Fibroblast of pulmonary artery (primary cell): ENCODE measurements around the gene TOP1.
A peak's percentile ranks its signal among the peaks of the same experiment; 100 is the strongest.

ENCODE experiments used
- DNase-seq: peaks from one replicate; pipeline ENCODE4 v3.0.0-alpha.2; 2010; ENCODE audit warnings: low read depth
- H3K4me3 ChIP-seq: replicated peaks from 2 replicates; pipeline ENCODE4 v1.5.1; 2011; ENCODE audit warnings: low read depth, mild to moderate bottlenecking, control low read depth, low read length, moderate library complexity
- CTCF ChIP-seq: IDR thresholded peaks from 2 replicates; pipeline ENCODE4 v1.5.1; 2011; ENCODE audit warnings: mild to moderate bottlenecking, control low read depth, low read length, inconsistent platforms; ENCODE audit errors: missing control alignments

Gene TOP1

GRCh38 chr20:40984496-40984895 is 44.1 kb upstream of the TOP1 start:
- no peak for TF ChIP-seq CTCF
- H3K4me3 ChIP-seq, result no peak overlapping the region
- DNase-seq, result no peak

- TF ChIP-seq CTCF, result no peak
- no peak for DNase-seq
- H3K4me3 ChIP-seq, result no peak overlapping the region
These were observed 41.8 kb upstream of the TOP1 start for GRCh38 chr20:40986774-40987173.

- peak; percentile 95 for TF ChIP-seq CTCF
- no peak overlapping the region for H3K4me3 ChIP-seq
- peak; percentile 92 for DNase-seq
These were observed 38.0 kb upstream of the TOP1 start for GRCh38 chr20:40990542-40991120.

- no peak overlapping the region for H3K4me3 ChIP-seq
- no peak for DNase-seq
- no peak for TF ChIP-seq CTCF
These were observed 37.3 kb upstream of the TOP1 start for GRCh38 chr20:40991181-40991889.

- DNase-seq, result no peak
- TF ChIP-seq CTCF, result no peak
- no peak overlapping the region for H3K4me3 ChIP-seq
These were observed 36.1 kb upstream of the TOP1 start for GRCh38 chr20:40992349-40993113.

- H3K4me3 ChIP-seq, result no peak overlapping the region
- DNase-seq, result no peak
- TF ChIP-seq CTCF, result no peak
These were observed 34.7 kb upstream of the TOP1 start for GRCh38 chr20:40993794-40994540.
